Cardiac muscle cell (in vitro differentiated cells and primary cell): Measurements from ENCODE around the gene GOSR2. TPM values are rescaled to one million over a fixed set of nuclear protein-coding genes. Genes with fewer than 3 reads are reported as not detected.
A peak's percentile ranks its signal among the peaks of the same experiment; 100 is the strongest.

Experiments used
- DNase-seq, 2 donors: peaks; one replicate each; pipeline versions ENCODE4 v3.0.0 to v3.0.0-alpha.2; 2010 to 2017; ENCODE audit warnings: low read depth in 1 of 2, low spot score in 1 of 2
- H3K27ac ChIP-seq: fragments of 200-600 bp; sonication (generic); 2 replicates; pipeline ENCODE4 v1.5.1; 2016
- H3K27me3 ChIP-seq: fragments of 200-600 bp; sonication (generic); 2 replicates; pipeline ENCODE4 v1.6.0; 2016; ENCODE audit warnings: control low read depth
- H3K36me3 ChIP-seq: fragments of 200-600 bp; sonication (generic); 2 replicates; pipeline ENCODE4 v1.5.1; 2016; ENCODE audit warnings: control low read depth
- H3K4me1 ChIP-seq: fragments of 200-600 bp; sonication (generic); 2 replicates; pipeline ENCODE4 v1.8.1; 2017; ENCODE audit warnings: low read depth, mild to moderate bottlenecking, mixed run types
- H3K4me3 ChIP-seq: fragments of 200-600 bp; sonication (generic); 2 replicates; pipeline ENCODE4 v1.5.1; 2016; ENCODE audit warnings: mild to moderate bottlenecking
- H3K9me3 ChIP-seq: fragments of 200-600 bp; sonication (generic); 2 replicates; pipeline ENCODE4 v1.5.1; 2017; ENCODE audit warnings: low read depth, mild to moderate bottlenecking, control low read depth
- polyA plus RNA-seq: library from polyadenylated mRNA; unstranded; fragments of >200 nt; fragmentation: Nextera tagmentation; extraction: Ambion mirVana; gene quantifications from 2 replicates; pipeline ENCODE4 v1.2.1, GENCODE V29; 2016
- total RNA-seq: library from RNA; depleted of rRNA; stranded (reverse); fragments of >200 nt; gene quantifications from 2 replicates; pipeline ENCODE4 v1.2.3, GENCODE V29; 2016
- TF ChIP-seq, protein P1 (sequence below): IDR thresholded peaks from 2 replicates; pipeline ENCODE4 v1.5.1; 2012; ENCODE audit warnings: low read depth, mild to moderate bottlenecking, low read length

Gene GOSR2
- total and polyA plus RNA-seq, 2 experiments from 2014 or later: 34.1 to 60.9 TPM

DNA sequence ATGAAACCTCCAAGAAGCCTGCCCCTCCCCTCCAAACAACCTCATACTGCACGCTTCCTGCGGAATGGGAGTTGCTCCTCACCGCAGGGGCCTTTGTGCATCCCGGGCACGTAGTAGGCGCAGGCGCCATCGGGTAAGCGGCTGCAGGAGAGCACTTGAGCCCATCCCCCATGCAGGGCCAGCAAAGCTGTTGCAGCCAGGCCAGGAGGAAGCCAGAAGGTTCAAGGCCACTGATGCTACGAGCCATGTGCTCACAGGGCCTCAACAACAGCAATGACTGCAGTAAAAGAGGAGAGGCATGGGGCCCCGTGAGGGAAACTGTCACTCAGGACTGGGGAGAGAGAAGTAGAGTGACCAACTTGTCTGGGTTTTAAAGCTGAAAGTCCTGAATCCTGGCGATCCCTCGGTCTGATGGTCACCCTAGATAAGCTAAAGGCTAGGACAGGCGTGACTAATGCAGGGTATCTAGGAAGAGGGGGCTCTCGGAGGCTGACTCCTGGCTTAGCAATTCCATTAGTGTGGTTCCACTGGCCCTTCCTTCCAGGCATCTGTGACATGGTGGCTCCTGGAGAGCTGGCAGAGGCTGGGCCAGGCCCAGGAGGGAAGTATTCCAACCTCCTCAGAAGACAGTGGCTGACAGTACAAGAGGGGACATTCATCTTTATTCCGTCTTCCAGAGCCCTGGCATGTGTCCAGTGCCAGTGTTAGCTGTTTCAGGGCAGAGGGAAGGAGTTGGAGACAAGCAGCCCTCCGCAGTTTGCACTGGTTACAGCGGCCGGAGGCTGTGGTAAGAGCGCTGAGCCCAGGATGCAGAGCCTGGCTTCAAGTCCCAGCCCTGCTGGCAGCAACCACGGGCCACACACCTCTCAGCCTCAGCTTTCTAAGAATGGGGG is 20.8 kb downstream of the GOSR2 start:
- peak in 1 of 2 donors; percentile 38 for DNase-seq
- TF ChIP-seq, protein P1, sequence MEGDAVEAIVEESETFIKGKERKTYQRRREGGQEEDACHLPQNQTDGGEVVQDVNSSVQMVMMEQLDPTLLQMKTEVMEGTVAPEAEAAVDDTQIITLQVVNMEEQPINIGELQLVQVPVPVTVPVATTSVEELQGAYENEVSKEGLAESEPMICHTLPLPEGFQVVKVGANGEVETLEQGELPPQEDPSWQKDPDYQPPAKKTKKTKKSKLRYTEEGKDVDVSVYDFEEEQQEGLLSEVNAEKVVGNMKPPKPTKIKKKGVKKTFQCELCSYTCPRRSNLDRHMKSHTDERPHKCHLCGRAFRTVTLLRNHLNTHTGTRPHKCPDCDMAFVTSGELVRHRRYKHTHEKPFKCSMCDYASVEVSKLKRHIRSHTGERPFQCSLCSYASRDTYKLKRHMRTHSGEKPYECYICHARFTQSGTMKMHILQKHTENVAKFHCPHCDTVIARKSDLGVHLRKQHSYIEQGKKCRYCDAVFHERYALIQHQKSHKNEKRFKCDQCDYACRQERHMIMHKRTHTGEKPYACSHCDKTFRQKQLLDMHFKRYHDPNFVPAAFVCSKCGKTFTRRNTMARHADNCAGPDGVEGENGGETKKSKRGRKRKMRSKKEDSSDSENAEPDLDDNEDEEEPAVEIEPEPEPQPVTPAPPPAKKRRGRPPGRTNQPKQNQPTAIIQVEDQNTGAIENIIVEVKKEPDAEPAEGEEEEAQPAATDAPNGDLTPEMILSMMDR: no peak
- no peaks in the 10 kb centered on the region for H3K27me3 ChIP-seq

GRCh38 chr17:46944931-46945330 is 22.0 kb downstream of the GOSR2 start:
- Histone ChIP-seq H3K9me3 (no peaks in the 10 kb centered on the region), H3K36me3 (no peaks in the 10 kb centered on the region), H3K4me1 (peaks cover 8% of the 10 kb centered on the region), H3K27me3 (no peaks in the 10 kb centered on the region), H3K27ac (no peak overlapping the region), H3K4me3 (no peak overlapping the region)
- TF ChIP-seq, protein P1: no peak
- no peak for DNase-seq

More for the DNA sequence above, 20.8 kb downstream of the GOSR2 start:
- Histone ChIP-seq H3K4me3 (no peak overlapping the region), H3K9me3 (no peaks in the 10 kb centered on the region), H3K36me3 (peaks cover 5% of the 10 kb centered on the region), H3K27ac (no peak overlapping the region), H3K4me1 (peaks cover 8% of the 10 kb centered on the region)

GRCh38 chr17:46947216-46947615 is 24.3 kb downstream of the GOSR2 start:
- H3K4me1 ChIP-seq: peaks cover 8% of the 10 kb centered on the region
- no peak for DNase-seq
- no peak overlapping the region for H3K27ac ChIP-seq
- no peaks in the 10 kb centered on the region for H3K36me3 ChIP-seq
- no peaks in the 10 kb centered on the region for H3K9me3 ChIP-seq
- H3K4me3 ChIP-seq: no peak overlapping the region
- no peaks in the 10 kb centered on the region for H3K27me3 ChIP-seq
- TF ChIP-seq, protein P1: no peak

DNA sequence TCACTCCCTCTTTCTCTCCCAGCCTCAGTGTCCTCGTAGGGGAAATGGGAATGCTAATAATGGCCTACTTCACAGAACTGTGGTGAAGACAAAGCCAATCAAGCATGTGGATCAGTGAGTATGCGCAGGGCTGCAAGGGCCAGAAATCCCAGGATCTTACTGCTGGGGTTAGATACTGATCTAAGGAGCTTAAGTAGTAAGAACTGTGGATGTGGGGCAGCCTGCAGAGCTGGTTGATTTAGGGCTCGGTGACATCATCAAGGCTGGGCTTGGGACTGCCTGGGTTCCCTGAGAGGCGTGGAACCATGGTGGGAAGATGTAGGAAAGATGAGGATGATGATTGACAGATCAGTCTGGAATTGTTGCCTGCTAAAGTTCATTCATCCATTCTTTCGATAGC is 25.6 kb downstream of the GOSR2 start:
- H3K36me3 ChIP-seq: no peaks in the 10 kb centered on the region
- H3K27me3 ChIP-seq: no peaks in the 10 kb centered on the region
- TF ChIP-seq, protein P1: no peak
- DNase-seq: no peak
- no peaks in the 10 kb centered on the region for H3K9me3 ChIP-seq
- no peak overlapping the region for H3K4me3 ChIP-seq
- no peak overlapping the region for H3K27ac ChIP-seq
- H3K4me1 ChIP-seq: peaks cover 4% of the 10 kb centered on the region

- Histone ChIP-seq H3K4me3 (no peak overlapping the region), H3K4me1 (no peaks in the 10 kb centered on the region), H3K36me3 (no peaks in the 10 kb centered on the region), H3K9me3 (no peaks in the 10 kb centered on the region), H3K27me3 (no peaks in the 10 kb centered on the region), H3K27ac (no peak overlapping the region)
- DNase-seq: no peak
- TF ChIP-seq, protein P1: no peak
Measured at GRCh38 chr17:46949291-46950174, 26.6 kb downstream of the GOSR2 start.
